GM20000 (cell line): ENCODE measurements around the gene SPATA19.

Experiments
- DNase-seq: peaks from one replicate; pipeline ENCODE4 v3.0.0; 2012; ENCODE audit warnings: low spot score
- CTCF ChIP-seq: IDR thresholded peaks from 2 replicates; pipeline ENCODE4 v1.5.1; 2012; ENCODE audit warnings: mild to moderate bottlenecking, control low read depth; ENCODE audit errors: extremely low read depth, missing control alignments

Gene SPATA19

DNA sequence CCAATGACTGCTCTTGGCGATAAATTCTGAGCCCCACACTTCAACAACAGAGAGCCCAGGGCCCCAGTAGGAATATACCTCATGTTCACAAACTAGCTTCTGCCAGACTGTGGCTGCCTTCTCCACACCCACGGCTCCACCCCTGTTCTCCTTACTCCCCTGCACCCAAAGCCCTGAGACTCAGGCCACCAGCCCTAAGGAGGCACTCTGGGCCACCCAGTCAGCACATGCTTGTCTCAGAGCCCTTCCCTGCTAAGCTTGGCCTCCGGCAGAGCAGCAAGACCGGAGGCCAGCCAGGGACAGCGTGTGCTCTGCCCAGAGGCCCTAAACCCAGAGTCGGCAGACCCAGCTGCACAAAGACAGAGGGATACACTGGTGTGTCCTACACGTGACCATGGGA, 27.9 kb downstream of the SPATA19 start:
- TF ChIP-seq CTCF: no peak
- no peak for DNase-seq

GRCh38 chr11:133816146-133816870, 29.0 kb downstream of the SPATA19 start:
- no peak for DNase-seq
- no peak for TF ChIP-seq CTCF

DNA sequence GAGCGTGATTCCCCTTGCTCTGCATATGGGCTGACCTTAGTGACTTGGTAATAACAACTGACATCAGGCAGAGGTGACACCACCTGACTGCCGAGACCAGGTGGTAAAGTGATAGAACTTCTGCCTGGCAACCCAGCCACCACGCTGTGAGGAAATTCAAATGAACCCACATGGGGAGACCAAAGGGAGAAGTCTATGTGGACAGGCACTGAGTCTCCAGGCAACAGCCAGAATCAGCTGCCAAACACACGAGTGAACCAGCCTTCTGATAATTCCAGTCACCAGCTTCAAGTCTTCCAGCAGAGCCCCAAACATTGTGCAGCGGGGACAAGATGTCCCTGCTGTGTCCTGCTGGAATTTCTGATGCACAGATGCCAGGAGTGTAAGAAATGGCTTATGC, 29.7 kb downstream of the SPATA19 start:
- no peak for DNase-seq
- TF ChIP-seq CTCF: no peak

DNA sequence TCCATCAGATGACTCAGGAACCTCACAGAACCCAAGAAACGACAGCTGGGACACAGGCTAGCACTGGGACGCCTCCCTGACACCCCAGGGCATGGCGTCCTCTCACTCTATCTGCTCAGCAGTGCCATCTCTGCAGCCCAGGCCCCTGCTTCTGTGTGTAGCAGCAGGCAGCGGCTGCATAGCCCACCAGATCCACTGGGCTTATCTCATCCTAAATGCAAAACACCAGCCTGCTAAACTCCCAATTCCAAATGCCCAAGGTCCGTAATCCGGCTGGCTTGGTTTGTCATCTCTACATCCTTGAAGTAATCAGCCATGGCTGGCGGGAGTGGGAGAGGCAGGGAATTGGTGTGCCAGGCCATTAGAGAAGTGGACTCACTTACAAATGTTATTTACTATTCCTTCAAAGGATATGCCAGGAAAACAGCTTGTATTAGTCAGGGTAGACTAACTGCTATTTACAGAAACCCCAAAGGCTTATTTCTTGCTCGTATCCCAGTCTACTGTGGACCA, 30.7 kb downstream of the SPATA19 start:
- TF ChIP-seq CTCF: no peak

DNA sequence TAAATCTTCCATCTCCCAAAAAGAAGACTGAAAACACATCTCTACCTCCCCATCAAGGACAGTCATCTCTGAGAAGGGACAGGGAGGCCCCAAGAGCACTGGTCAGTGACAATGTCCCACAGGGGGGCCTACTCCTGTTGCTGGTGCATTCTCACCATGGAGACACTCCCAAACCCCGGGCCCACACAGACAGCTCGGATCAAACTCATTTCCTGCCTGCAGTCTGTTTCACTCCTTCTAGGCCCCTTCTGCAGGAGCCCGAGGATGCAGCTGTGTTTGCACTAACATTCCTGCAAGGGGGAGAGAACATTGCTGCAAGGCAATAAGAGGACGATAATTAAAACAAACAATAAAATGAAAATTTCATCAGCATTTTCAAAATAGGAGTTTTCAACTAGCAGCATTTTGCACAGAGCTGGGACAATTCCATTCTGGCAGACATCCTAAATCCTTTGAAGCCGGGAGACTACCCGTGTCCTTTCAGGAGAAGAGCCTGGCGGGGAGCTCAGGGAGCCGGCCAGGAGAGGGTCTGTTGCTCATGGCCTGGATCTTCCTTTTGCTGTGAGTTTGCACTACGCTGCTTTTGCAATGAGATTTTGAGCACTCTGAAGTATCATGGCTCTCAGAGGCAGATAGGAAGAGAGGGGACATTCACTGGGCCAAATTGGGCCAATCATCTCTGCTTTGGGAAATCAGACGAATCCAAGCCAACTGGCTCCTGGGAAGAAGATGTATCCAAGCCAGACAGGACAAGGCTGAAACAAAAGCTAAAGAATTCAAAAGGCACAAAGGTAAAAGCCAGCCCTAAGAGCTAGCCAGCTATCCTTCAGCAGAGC, 33.2 kb downstream of the SPATA19 start:
- no peak for DNase-seq
- no peak for TF ChIP-seq CTCF

More for the DNA sequence above, 30.7 kb downstream of the SPATA19 start:
- DNase-seq: no peak

- no peak for TF ChIP-seq CTCF
- no peak for DNase-seq
These were observed 34.5 kb downstream of the SPATA19 start for GRCh38 chr11:133810766-133811165.
